Measurements from ENCODE around the gene ADAM22.

Gene ADAM22

DNA sequence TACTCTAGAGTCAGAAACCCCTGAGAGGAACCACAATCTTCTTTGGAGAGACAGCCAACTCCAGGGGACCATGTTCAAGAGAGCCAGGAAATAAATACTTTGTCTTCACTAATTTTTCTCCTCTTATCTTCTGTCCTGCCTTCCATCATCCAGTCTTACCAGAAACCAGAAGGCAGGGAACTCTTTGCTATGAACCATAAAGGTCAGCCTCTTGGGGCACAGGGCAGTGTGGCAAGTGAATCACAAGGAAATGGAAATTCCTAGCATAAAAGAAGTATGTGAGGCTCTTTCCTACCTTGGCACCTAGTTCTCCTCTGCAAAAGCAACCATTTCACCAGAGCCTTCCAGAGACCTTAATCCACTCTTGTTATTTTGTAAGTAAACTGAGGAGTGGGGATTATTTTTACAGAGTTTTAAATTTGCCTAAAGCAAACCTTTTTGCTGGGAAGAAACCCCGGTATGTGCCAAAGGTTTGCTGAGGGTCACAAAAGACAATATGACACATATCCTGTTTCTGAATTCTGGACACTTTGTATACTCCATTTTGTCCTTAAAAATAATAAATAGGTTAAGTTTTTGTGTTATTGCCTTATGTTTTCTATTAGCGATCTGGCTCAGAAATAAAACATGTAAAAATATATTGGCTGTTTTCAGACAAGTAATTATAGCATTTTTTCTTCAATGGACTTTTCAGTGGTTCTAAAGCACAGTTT, 87.1 kb downstream of the ADAM22 start:
- Histone ChIP-seq H3K79me2 (ENCODE audit: insufficient read depth, low read length) (no peaks in the 10 kb centered on the region), H3K9me3 (ENCODE audit: insufficient read depth, low read length, severe bottlenecking) (no peaks in the 10 kb centered on the region), H3K4me2 (ENCODE audit: insufficient read depth, low read length) (no peak overlapping the region), H3K27me3 (ENCODE audit: insufficient read depth, low read length, poor library complexity) (no peaks in the 10 kb centered on the region), H3K27ac (ENCODE audit: low read length) (no peak overlapping the region), H2AFZ (ENCODE audit: low read depth, low read length) (no peak overlapping the region), H3K4me3 (ENCODE audit: low read depth in 1 of 2, low read length in 2 of 2) (no peak overlapping the region), H4K20me1 (ENCODE audit: insufficient read depth, low read length) (no peaks in the 10 kb centered on the region), H3K36me3 (ENCODE audit: insufficient read depth, low read length) (no peaks in the 10 kb centered on the region), H3K9ac (ENCODE audit: low read depth, low read length) (no peak overlapping the region), H3K4me1 (ENCODE audit: insufficient read depth, low read length) (no peaks in the 10 kb centered on the region)
- ATAC-seq (ENCODE audit: insufficient read depth, low read depth) (no peak), DNase-seq (no peak)
- TF ChIP-seq EZH2 (IDR thresholded peaks at IDR 0.05; ENCODE audit: borderline replicate concordance, low read depth, low read length, severe bottlenecking) = no peak

DNA sequence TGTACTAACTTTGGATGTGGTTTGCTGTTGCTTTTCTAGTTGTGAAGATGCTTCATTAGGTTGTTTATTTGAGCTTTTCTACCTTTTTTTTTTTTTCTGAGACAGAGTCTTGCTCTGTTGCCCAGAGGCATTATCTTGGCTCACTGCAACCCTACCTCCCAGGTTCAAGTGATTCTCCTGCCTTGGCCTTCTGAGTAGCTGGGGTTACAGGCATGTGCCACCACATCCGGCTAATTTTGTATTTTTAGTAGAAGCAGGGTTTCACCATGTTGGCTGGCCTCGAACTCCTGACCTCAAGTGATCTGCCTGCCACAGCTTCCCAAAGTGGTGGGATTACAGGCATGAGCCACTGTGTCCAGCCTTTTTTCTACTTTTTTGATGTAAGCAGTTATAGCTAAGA, 93.7 kb downstream of the ADAM22 start:
- Histone ChIP-seq H3K4me2 (ENCODE audit: insufficient read depth, low read length) (no peak overlapping the region), H3K4me1 (ENCODE audit: insufficient read depth, low read length) (no peaks in the 10 kb centered on the region), H3K27me3 (ENCODE audit: insufficient read depth, low read length, poor library complexity) (no peaks in the 10 kb centered on the region), H3K4me3 (ENCODE audit: low read depth in 1 of 2, low read length in 2 of 2) (no peak overlapping the region), H3K36me3 (ENCODE audit: insufficient read depth, low read length) (peaks cover 12% of the 10 kb centered on the region; the same call in 1 of the 2 replicates), H2AFZ (ENCODE audit: low read depth, low read length) (no peak overlapping the region), H3K79me2 (ENCODE audit: insufficient read depth, low read length) (no peaks in the 10 kb centered on the region), H3K27ac (ENCODE audit: low read length) (no peak overlapping the region), H3K9ac (ENCODE audit: low read depth, low read length) (no peak overlapping the region), H4K20me1 (ENCODE audit: insufficient read depth, low read length) (no peaks in the 10 kb centered on the region), H3K9me3 (ENCODE audit: insufficient read depth, low read length, severe bottlenecking) (peaks cover 26% of the 10 kb centered on the region)
- ATAC-seq (ENCODE audit: insufficient read depth, low read depth) (no peak), DNase-seq (no peak)
- TF ChIP-seq, protein P1, sequence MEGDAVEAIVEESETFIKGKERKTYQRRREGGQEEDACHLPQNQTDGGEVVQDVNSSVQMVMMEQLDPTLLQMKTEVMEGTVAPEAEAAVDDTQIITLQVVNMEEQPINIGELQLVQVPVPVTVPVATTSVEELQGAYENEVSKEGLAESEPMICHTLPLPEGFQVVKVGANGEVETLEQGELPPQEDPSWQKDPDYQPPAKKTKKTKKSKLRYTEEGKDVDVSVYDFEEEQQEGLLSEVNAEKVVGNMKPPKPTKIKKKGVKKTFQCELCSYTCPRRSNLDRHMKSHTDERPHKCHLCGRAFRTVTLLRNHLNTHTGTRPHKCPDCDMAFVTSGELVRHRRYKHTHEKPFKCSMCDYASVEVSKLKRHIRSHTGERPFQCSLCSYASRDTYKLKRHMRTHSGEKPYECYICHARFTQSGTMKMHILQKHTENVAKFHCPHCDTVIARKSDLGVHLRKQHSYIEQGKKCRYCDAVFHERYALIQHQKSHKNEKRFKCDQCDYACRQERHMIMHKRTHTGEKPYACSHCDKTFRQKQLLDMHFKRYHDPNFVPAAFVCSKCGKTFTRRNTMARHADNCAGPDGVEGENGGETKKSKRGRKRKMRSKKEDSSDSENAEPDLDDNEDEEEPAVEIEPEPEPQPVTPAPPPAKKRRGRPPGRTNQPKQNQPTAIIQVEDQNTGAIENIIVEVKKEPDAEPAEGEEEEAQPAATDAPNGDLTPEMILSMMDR (IDR thresholded peaks at IDR 0.05; ENCODE audit: borderline replicate concordance, extremely low read depth, low read length, poor library complexity, severe bottlenecking) = no peak
- no peak for TF ChIP-seq EZH2 (IDR thresholded peaks at IDR 0.05; ENCODE audit: borderline replicate concordance, low read depth, low read length, severe bottlenecking)

DNA sequence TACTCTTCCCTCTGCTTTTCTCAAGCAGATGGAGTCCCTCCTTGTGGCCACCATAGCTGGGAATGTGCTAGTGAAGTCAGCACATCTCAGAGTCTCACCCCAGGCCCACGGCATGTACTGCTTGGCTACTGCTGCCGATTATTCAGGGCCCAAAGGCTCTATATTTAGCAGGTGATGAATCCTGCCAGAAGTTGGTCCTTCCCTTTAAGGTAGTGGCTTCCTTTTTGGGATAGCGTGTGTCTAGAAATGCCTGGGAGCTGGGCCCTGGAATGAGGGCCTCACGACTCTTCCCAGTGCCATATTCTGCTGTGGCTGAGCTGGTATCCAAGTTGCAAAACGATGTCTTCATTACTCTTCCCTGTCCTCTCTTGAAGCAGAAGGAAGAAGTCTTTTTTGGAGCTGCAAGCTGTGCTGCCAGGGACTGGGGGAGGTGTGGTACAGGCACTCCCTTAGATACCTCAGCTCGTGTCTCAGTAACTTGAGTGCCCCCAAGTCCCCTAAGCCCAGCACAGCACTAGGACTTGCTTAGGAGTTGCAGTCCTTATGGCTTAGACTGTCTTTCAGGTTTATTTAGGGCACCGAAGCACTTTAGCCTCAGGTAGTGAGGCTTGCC, 100.1 kb downstream of the ADAM22 start:
- H3K79me2 ChIP-seq (ENCODE audit: insufficient read depth, low read length) = no peaks in the 10 kb centered on the region
- H4K20me1 ChIP-seq (ENCODE audit: insufficient read depth, low read length) = no peaks in the 10 kb centered on the region
- TF ChIP-seq EZH2 (IDR thresholded peaks at IDR 0.05; ENCODE audit: borderline replicate concordance, low read depth, low read length, severe bottlenecking) = no peak
- TF ChIP-seq, protein P1 (IDR thresholded peaks at IDR 0.05; ENCODE audit: borderline replicate concordance, extremely low read depth, low read length, poor library complexity, severe bottlenecking) = no peak
- no peak overlapping the region for H3K9ac ChIP-seq (ENCODE audit: low read depth, low read length)
- no peak overlapping the region for H3K4me2 ChIP-seq (ENCODE audit: insufficient read depth, low read length)
- H3K27ac ChIP-seq (ENCODE audit: low read length) = no peak overlapping the region
- H3K27me3 ChIP-seq (ENCODE audit: insufficient read depth, low read length, poor library complexity) = no peaks in the 10 kb centered on the region
- ATAC-seq (ENCODE audit: insufficient read depth, low read depth) (no peak), DNase-seq (no peak)
- no peak overlapping the region for H3K4me3 ChIP-seq (ENCODE audit: low read depth in 1 of 2, low read length in 2 of 2)
- peaks cover 17% of the 10 kb centered on the region for H3K36me3 ChIP-seq (ENCODE audit: insufficient read depth, low read length)
- H3K4me1 ChIP-seq (ENCODE audit: insufficient read depth, low read length) = no peaks in the 10 kb centered on the region
- peaks cover 30% of the 10 kb centered on the region for H3K9me3 ChIP-seq (ENCODE audit: insufficient read depth, low read length, severe bottlenecking)
- H2AFZ ChIP-seq (ENCODE audit: low read depth, low read length) = no peak overlapping the region

DNA sequence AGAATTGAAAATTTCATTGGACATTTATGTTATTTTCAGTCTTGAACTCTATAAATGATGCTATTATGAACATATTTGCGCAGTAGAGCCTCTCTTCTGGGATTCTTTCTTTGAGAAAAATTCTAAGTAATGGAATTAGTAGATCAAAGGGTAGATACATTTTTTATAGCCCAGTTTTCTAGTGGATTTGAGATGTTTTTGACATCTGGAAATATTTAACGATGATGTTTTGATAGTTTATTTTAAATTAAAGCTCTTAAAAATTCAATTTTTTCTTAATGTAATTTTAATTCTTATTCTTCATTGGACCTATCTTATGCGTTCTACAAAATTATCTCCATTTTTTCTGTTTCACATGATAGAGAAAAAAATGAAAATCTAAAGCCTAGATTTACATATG, 103.0 kb downstream of the ADAM22 start:
- TF ChIP-seq EZH2 (IDR thresholded peaks at IDR 0.05; ENCODE audit: borderline replicate concordance, low read depth, low read length, severe bottlenecking) = no peak
- TF ChIP-seq, protein P1 (IDR thresholded peaks at IDR 0.05; ENCODE audit: borderline replicate concordance, extremely low read depth, low read length, poor library complexity, severe bottlenecking) = no peak
- Histone ChIP-seq H3K9ac (ENCODE audit: low read depth, low read length) (no peak overlapping the region), H3K27ac (ENCODE audit: low read length) (no peak overlapping the region), H3K27me3 (ENCODE audit: insufficient read depth, low read length, poor library complexity) (no peaks in the 10 kb centered on the region), H3K79me2 (ENCODE audit: insufficient read depth, low read length) (no peaks in the 10 kb centered on the region), H3K4me2 (ENCODE audit: insufficient read depth, low read length) (no peak overlapping the region), H4K20me1 (ENCODE audit: insufficient read depth, low read length) (no peaks in the 10 kb centered on the region), H3K4me1 (ENCODE audit: insufficient read depth, low read length) (peaks cover 3% of the 10 kb centered on the region; the same call in 1 of the 2 replicates), H3K9me3 (ENCODE audit: insufficient read depth, low read length, severe bottlenecking) (peaks cover 11% of the 10 kb centered on the region), H3K4me3 (ENCODE audit: low read depth in 1 of 2, low read length in 2 of 2) (no peak overlapping the region), H3K36me3 (ENCODE audit: insufficient read depth, low read length) (peaks cover 12% of the 10 kb centered on the region), H2AFZ (ENCODE audit: low read depth, low read length) (no peak overlapping the region)
- DNase-seq = no peak
- ATAC-seq (ENCODE audit: insufficient read depth, low read depth) = no peak
